Natural killer cell (primary cell): ENCODE results near the gene ID1. TPM values are rescaled to one million over a fixed set of nuclear protein-coding genes. Genes with fewer than 3 reads are reported as not detected.

ENCODE experiments used
- ATAC-seq, 3 donors: fragments of 150-1000 bp in 2 of 3; fragments of 200-7000 bp in 1 of 3; cut with Tn5 transposase; 1 replicate in 1 of 3; 2 replicates in 2 of 3; pipeline ENCODE4 v1.10.0; 2021; ENCODE audit warnings: mild to moderate bottlenecking in 2 of 3, moderate library complexity in 2 of 3
- DNase-seq, 2 donors: peaks; one replicate each; pipeline versions ENCODE4 v3.0.0 to v3.0.0-alpha.2; 2013 to 2021; ENCODE audit warnings: mixed read lengths in 1 of 2
- H3K27ac ChIP-seq: one replicate; pipeline ENCODE4 v1.5.1; 2013; ENCODE audit warnings: mild to moderate bottlenecking, low read length
- H3K27me3 ChIP-seq: one replicate; pipeline ENCODE4 v1.6.1; 2013; ENCODE audit warnings: low read length; ENCODE audit not compliant: control insufficient read depth, insufficient read depth
- H3K36me3 ChIP-seq: one replicate; pipeline ENCODE4 v1.6.1; 2013; ENCODE audit warnings: low read length; ENCODE audit not compliant: control insufficient read depth, insufficient read depth
- H3K4me1 ChIP-seq: one replicate; pipeline ENCODE4 v1.6.1; 2013; ENCODE audit warnings: low read length; ENCODE audit not compliant: control insufficient read depth, insufficient read depth
- H3K4me3 ChIP-seq: one replicate; pipeline ENCODE4 v1.5.1; 2013; ENCODE audit warnings: low read length
- H3K9me3 ChIP-seq: one replicate; pipeline ENCODE4 v1.6.1; 2013; ENCODE audit warnings: low read length; ENCODE audit not compliant: control insufficient read depth, insufficient read depth
- H3K27ac Mint-ChIP-seq, 2 donors: one replicate each; pipeline ENCODE4 v1.8.0; 2022; ENCODE audit warnings: mild to moderate bottlenecking in 2 of 2, mixed read lengths in 2 of 2, moderate library complexity in 1 of 2
- H3K27me3 Mint-ChIP-seq, 2 donors: one replicate each; pipeline ENCODE4 v1.8.0; 2022; ENCODE audit warnings: low read depth in 2 of 2, mixed read lengths in 2 of 2
- H3K36me3 Mint-ChIP-seq: one replicate; pipeline ENCODE4 v1.8.0; 2022; ENCODE audit warnings: mixed read lengths
- H3K4me1 Mint-ChIP-seq, 2 donors: one replicate each; pipeline ENCODE4 v1.8.0; 2022; ENCODE audit warnings: mixed read lengths in 2 of 2
- H3K4me3 Mint-ChIP-seq: one replicate; pipeline ENCODE4 v1.8.0; 2022; ENCODE audit warnings: mild to moderate bottlenecking, moderate library complexity, mixed read lengths
- H3K9me3 Mint-ChIP-seq, 2 donors: one replicate each; pipeline ENCODE4 v1.8.0; 2022; ENCODE audit warnings: mixed read lengths in 2 of 2
- WGBS: methylation state at CpG from one replicate; pipeline ENCODE4 v1.1.7; 2013; ENCODE audit warnings: missing lambda C conversion rate; ENCODE audit not compliant: insufficient coverage; 5-methylcytosine and 5-hydroxymethylcytosine counted together
- intact Hi-C: fragments of 100-400 bp; cut with micrococcal nuclease; formaldehyde crosslinking; loops from one replicate; pipeline ENCODE4 v1.14.2; 2022
- total RNA-seq, 4 donors: library from RNA; stranded (reverse); fragments of 120-200 nt in 1 of 4; gene quantifications; one replicate each; pipeline versions ENCODE4 v1.2.3 to v1.2.4, GENCODE V29; 2013 to 2022
- TF ChIP-seq, protein P1 (sequence below): fragments of 200-600 bp; IDR thresholded peaks from one replicate; pipeline ENCODE4 v1.8.0; 2022; ENCODE audit warnings: antibody characterized with exemption

Gene ID1
- total RNA-seq, 3 donors from 2014 or later (not counting 1 experiment from before 2014, with no cell fraction given): 5.6 to 10.1 (median 6.4) TPM

DNA sequence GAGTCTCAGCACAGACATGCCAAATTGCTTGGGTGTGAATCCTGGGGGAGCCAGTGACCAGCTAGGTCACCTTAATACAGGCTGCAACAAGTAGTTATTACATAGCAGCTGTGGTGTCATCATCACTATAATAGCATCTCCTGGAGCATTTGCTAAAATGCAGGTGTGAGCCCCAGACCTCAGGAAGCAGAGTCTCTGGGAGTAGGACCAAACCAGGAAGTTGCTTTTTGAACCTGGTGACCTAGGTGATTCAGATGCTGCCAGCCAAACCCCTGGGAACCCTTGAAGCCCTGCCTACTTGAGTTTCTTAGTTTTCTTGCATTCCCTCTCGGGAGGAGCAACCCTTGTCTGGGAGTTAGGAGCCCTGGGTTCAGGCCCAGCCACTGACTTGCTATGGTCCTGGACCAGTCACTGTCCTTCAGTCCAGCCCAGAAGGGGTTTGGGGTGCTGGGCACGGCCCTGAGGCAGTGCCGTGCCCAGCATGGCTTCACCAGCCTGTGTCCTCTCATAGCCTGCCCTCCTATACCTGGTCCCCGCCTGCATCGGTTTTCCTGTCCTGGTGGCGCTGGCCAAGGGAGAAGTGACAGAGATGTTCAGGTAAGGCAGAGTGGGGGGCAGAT is 39.3 kb upstream of the ID1 start:
- H3K9me3 Mint-ChIP-seq: no peaks in the 10 kb centered on the region
- intact Hi-C loops: no loop called here

DNA sequence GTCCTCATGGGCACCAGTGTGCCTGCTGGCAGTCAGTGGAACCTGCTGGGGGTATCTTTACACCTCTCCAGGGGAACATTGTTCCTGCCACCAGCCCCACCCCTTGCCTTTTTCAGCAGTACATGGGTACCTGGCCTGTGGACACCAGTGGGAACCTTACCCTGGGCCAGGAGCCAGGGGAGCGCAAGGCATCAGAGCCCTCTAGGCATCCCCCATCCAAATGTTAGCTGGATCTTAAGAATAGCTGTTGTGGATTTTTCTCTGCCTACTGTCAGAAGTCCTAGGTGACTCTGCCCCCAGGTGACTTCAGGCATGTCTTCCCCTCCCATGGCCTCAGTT is 38.8 kb upstream of the ID1 start:
- H3K4me3 Mint-ChIP-seq: no peak overlapping the region
- peaks cover 12% of the 10 kb centered on the region for H3K4me1 ChIP-seq
- peak overlapping the region in 1 of 2 donors; percentile 69 for H3K27ac Mint-ChIP-seq
- peaks cover 38% of the 10 kb centered on the region for H3K36me3 ChIP-seq
- intact Hi-C loops: no loop called here
- H3K36me3 Mint-ChIP-seq: no peaks in the 10 kb centered on the region
- no peak for ATAC-seq
- WGBS: no CpG with 5 or more reads among the region's 1 CpG
- no peaks in the 10 kb centered on the region for H3K9me3 ChIP-seq
- H3K27me3 ChIP-seq: no peaks in the 10 kb centered on the region
- H3K4me3 ChIP-seq: no peak overlapping the region
- no peak overlapping the region for H3K27ac ChIP-seq
- TF ChIP-seq, protein P1, sequence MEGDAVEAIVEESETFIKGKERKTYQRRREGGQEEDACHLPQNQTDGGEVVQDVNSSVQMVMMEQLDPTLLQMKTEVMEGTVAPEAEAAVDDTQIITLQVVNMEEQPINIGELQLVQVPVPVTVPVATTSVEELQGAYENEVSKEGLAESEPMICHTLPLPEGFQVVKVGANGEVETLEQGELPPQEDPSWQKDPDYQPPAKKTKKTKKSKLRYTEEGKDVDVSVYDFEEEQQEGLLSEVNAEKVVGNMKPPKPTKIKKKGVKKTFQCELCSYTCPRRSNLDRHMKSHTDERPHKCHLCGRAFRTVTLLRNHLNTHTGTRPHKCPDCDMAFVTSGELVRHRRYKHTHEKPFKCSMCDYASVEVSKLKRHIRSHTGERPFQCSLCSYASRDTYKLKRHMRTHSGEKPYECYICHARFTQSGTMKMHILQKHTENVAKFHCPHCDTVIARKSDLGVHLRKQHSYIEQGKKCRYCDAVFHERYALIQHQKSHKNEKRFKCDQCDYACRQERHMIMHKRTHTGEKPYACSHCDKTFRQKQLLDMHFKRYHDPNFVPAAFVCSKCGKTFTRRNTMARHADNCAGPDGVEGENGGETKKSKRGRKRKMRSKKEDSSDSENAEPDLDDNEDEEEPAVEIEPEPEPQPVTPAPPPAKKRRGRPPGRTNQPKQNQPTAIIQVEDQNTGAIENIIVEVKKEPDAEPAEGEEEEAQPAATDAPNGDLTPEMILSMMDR: no peak
- DNase-seq: no peak
- H3K4me1 Mint-ChIP-seq: peaks cover 12 to 23% of the 10 kb centered on the region in 2 donors
- no peaks in the 10 kb centered on the region for H3K9me3 Mint-ChIP-seq
- H3K27me3 Mint-ChIP-seq: no peaks in the 10 kb centered on the region

More for the DNA sequence above, 39.3 kb upstream of the ID1 start:
- TF ChIP-seq, protein P1: no peak
- no peaks in the 10 kb centered on the region for H3K27me3 ChIP-seq
- H3K27ac Mint-ChIP-seq: no peak overlapping the region
- peaks cover 38% of the 10 kb centered on the region for H3K36me3 ChIP-seq
- H3K36me3 Mint-ChIP-seq: no peaks in the 10 kb centered on the region
- H3K27me3 Mint-ChIP-seq: no peaks in the 10 kb centered on the region
- H3K4me3 Mint-ChIP-seq: no peak overlapping the region
- ATAC-seq: no peak
- H3K4me1 ChIP-seq: peaks cover 12% of the 10 kb centered on the region
- H3K9me3 ChIP-seq: no peaks in the 10 kb centered on the region
- H3K4me1 Mint-ChIP-seq: peaks cover 12 to 23% of the 10 kb centered on the region in 2 donors
- no peak for DNase-seq
- WGBS: 95% methylated on average over 6 of the region's 6 CpGs
- no peak overlapping the region for H3K4me3 ChIP-seq
- no peak overlapping the region for H3K27ac ChIP-seq

DNA sequence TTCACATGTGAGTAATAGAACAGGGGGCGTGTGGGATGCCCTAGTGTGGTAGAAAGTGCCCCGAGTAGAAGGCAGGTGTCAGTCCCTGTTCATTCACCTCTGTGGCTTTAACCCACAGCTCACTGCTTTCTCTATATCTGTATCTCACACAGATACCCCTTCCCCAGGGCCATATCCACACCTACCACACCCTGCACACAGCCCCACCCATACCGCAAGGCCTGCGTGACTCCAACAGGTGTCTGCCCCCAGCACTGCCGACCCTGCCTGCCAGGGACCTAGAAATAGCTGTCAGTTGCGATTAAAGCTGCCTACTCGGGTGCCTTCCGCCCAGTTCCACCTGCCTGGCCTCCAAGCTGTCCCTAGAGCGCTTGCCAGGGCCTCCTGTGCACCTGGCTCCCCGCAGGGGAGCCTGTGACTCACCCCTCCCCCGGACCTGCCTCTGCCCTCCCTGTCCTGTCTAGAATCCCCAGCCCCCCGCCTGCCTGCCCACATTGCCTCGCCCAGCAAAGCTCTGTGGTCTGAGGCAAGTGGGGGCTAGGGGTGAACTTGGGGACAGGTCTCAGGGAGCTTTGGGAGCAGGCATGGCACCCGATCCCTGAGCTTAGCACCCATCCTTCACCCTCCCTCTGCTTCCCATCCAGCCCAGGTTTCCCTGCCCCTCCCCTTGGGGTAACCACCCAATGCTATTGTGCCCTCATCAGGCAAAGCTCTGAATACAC is 38.3 kb upstream of the ID1 start:
- peaks cover 32% of the 10 kb centered on the region for H3K36me3 ChIP-seq

More for the DNA sequence above, 38.3 kb upstream of the ID1 start:
- intact Hi-C loops: no loop called here
- Histone ChIP-seq H3K9me3 (no peaks in the 10 kb centered on the region), H3K27me3 (no peaks in the 10 kb centered on the region), H3K4me3 (no peak overlapping the region), H3K4me1 (peaks cover 12% of the 10 kb centered on the region), H3K27ac (no peak overlapping the region)
- ATAC-seq: no peak
- TF ChIP-seq, protein P1: no peak
- Mint-ChIP-seq H3K4me1 (peaks cover 12 to 23% of the 10 kb centered on the region in 2 donors), H3K9me3 (no peaks in the 10 kb centered on the region), H3K27ac (peak overlapping the region in 1 of 2 donors; percentile 69), H3K36me3 (no peaks in the 10 kb centered on the region), H3K27me3 (no peaks in the 10 kb centered on the region), H3K4me3 (no peak overlapping the region)
- WGBS: 50% methylated on average over 12 of the region's 14 CpGs
- DNase-seq: no peak
